ENCODE measurements around the gene CCDC190. TPM values are rescaled to one million over a fixed set of nuclear protein-coding genes. Genes with fewer than 3 reads are reported as not detected.

Gene CCDC190
- total RNA-seq, 1 experiment from 2014 or later, result not detected

DNA sequence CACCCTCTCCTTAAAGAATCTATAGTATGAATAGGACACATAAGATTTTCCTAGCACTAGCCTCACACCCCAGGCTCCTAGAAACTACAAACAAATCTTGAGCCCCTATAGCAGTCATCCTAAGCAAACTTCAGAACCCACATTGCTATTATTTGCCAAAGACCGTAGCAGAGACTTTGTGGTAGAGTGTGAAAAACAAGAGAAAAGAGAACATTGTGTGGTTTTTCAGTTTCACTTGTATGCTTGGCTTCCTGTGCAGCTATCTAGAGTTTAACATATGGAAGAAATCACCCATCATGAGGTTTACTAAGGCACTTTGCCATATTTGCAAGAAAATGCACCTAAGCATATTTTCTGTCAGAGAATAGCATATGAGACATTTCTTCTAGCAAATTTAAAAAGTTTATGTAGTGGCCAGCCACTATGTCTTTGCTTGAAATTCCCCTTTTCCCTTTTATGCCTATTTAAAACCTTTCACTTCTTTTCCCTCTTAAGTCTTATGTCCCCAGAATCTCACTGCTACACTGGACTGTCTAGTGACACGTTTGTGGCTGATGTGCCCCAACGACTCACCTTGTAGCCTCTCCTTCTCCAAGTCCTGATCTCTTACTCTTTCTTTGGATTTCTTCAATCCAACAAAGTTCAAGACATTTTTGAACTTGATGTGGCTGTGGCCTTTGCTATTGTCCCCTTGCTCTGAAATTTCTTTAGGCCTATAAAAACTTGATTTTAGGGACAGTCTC lies 25.6 kb downstream of the CCDC190 start:
- Histone ChIP-seq H3K4me1 (ENCODE audit: control insufficient read depth, insufficient read depth, low read length) (no peaks in the 10 kb centered on the region), H3K36me3 (ENCODE audit: control insufficient read depth, insufficient read depth, low read length) (no peaks in the 10 kb centered on the region), H3K9me3 (ENCODE audit: control insufficient read depth, insufficient read depth, low read depth, low read length) (peaks cover 6% of the 10 kb centered on the region; the same call in 1 of the 2 replicates), H3K4me3 (ENCODE audit: low read depth in 2 of 2, low read length in 2 of 2) (no peak overlapping the region), H3K27me3 (ENCODE audit: control insufficient read depth, insufficient read depth, low read length) (peaks cover 3% of the 10 kb centered on the region), H3K27ac (ENCODE audit: low read length) (no peak overlapping the region)
- TF ChIP-seq TCF7L2 (IDR thresholded peaks at IDR 0.05; ENCODE audit: low read depth, low read length), result no peak
- TF ChIP-seq, protein P1, sequence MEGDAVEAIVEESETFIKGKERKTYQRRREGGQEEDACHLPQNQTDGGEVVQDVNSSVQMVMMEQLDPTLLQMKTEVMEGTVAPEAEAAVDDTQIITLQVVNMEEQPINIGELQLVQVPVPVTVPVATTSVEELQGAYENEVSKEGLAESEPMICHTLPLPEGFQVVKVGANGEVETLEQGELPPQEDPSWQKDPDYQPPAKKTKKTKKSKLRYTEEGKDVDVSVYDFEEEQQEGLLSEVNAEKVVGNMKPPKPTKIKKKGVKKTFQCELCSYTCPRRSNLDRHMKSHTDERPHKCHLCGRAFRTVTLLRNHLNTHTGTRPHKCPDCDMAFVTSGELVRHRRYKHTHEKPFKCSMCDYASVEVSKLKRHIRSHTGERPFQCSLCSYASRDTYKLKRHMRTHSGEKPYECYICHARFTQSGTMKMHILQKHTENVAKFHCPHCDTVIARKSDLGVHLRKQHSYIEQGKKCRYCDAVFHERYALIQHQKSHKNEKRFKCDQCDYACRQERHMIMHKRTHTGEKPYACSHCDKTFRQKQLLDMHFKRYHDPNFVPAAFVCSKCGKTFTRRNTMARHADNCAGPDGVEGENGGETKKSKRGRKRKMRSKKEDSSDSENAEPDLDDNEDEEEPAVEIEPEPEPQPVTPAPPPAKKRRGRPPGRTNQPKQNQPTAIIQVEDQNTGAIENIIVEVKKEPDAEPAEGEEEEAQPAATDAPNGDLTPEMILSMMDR (IDR thresholded peaks at IDR 0.05), result no peak
- no peak for TF ChIP-seq SIN3A (IDR thresholded peaks at IDR 0.05; ENCODE audit: borderline replicate concordance, insufficient read depth, low read depth, low read length)
- TF ChIP-seq, protein P2, sequence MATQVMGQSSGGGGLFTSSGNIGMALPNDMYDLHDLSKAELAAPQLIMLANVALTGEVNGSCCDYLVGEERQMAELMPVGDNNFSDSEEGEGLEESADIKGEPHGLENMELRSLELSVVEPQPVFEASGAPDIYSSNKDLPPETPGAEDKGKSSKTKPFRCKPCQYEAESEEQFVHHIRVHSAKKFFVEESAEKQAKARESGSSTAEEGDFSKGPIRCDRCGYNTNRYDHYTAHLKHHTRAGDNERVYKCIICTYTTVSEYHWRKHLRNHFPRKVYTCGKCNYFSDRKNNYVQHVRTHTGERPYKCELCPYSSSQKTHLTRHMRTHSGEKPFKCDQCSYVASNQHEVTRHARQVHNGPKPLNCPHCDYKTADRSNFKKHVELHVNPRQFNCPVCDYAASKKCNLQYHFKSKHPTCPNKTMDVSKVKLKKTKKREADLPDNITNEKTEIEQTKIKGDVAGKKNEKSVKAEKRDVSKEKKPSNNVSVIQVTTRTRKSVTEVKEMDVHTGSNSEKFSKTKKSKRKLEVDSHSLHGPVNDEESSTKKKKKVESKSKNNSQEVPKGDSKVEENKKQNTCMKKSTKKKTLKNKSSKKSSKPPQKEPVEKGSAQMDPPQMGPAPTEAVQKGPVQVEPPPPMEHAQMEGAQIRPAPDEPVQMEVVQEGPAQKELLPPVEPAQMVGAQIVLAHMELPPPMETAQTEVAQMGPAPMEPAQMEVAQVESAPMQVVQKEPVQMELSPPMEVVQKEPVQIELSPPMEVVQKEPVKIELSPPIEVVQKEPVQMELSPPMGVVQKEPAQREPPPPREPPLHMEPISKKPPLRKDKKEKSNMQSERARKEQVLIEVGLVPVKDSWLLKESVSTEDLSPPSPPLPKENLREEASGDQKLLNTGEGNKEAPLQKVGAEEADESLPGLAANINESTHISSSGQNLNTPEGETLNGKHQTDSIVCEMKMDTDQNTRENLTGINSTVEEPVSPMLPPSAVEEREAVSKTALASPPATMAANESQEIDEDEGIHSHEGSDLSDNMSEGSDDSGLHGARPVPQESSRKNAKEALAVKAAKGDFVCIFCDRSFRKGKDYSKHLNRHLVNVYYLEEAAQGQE (IDR thresholded peaks at IDR 0.05; ENCODE audit: insufficient read depth in 1 of 2, low read depth in 2 of 2, low read length in 1 of 2), result no peak
- no peak for TF ChIP-seq POLR2AphosphoS5 (IDR thresholded peaks at IDR 0.05; ENCODE audit: low read depth, low read length)
- POLR2A ChIA-PET, result no interaction called here
- intact Hi-C loops (cut with micrococcal nuclease; ENCODE audit: unreplicated experiment) (no loop called here), in situ Hi-C loops (cut with HindIII; ENCODE audit: low pct_unique_long_range_greater_than_20kb, low sequenced_read_pairs) (no loop called here)
- CTCF ChIA-PET, result interaction anchor here (0.5 kb wide), 1 partner anchor 798 kb away, joined by 5 read pairs; no protein-coding TSS in a partner anchor
- no TSS peak for BruUV-seq (replicated peaks)
- no peak for DNase-seq (ENCODE audit: low read depth, low spot score)
- no peak for ATAC-seq

DNA sequence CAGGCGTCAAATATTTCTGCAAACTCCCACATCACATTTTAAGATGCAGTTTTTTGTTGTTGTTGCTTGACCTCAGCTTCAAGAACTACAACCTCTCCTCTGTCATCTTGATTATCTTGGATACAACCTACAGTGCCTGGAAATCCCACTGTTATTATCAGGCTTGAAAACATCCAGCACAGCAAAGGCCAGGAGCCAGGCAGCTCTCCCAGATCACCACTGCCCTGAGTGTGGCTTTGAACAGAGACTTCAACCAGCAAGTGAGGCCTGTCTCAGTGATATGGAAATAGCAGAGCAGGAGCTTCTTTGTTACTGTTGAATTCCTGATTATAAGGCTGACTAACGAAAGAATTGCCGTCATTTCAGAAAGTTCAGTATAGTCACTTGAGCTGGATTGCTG lies 28.5 kb downstream of the CCDC190 start:
- H3K9me3 ChIP-seq (ENCODE audit: control insufficient read depth, insufficient read depth, low read depth, low read length), result no peaks in the 10 kb centered on the region
- POLR2A ChIA-PET, result no interaction called here
- DNase-seq (ENCODE audit: low read depth, low spot score) (no peak), ATAC-seq (no peak)
- H3K27me3 ChIP-seq (ENCODE audit: control insufficient read depth, insufficient read depth, low read length), result peaks cover 5% of the 10 kb centered on the region; the same call in 1 of the 2 replicates
- CTCF ChIA-PET, result no interaction called here
- H3K4me1 ChIP-seq (ENCODE audit: control insufficient read depth, insufficient read depth, low read length), result no peaks in the 10 kb centered on the region
- in situ Hi-C loops (cut with HindIII; ENCODE audit: low pct_unique_long_range_greater_than_20kb, low sequenced_read_pairs), result no loop called here
- TF ChIP-seq POLR2AphosphoS5 (IDR thresholded peaks at IDR 0.05; ENCODE audit: low read depth, low read length) (no peak), TCF7L2 (IDR thresholded peaks at IDR 0.05; ENCODE audit: low read depth, low read length) (no peak), SIN3A (IDR thresholded peaks at IDR 0.05; ENCODE audit: borderline replicate concordance, insufficient read depth, low read depth, low read length) (no peak)
- TF ChIP-seq, protein P1 (IDR thresholded peaks at IDR 0.05), result no peak
- TF ChIP-seq, protein P2 (IDR thresholded peaks at IDR 0.05; ENCODE audit: insufficient read depth in 1 of 2, low read depth in 2 of 2, low read length in 1 of 2), result no peak
- BruUV-seq (replicated peaks), result no TSS peak
- H3K4me3 ChIP-seq (ENCODE audit: low read depth in 2 of 2, low read length in 2 of 2), result no peak overlapping the region
- H3K36me3 ChIP-seq (ENCODE audit: control insufficient read depth, insufficient read depth, low read length), result no peaks in the 10 kb centered on the region
- H3K27ac ChIP-seq (ENCODE audit: low read length), result no peak overlapping the region
- intact Hi-C loops (cut with micrococcal nuclease; ENCODE audit: unreplicated experiment), result no loop called here

Data from Panc1 (cell line).